Kasumi-1 (cell line): Measurements from ENCODE around the gene RRP9.
"Not testable (repeated sequence)": the region's sequence is repeated elsewhere in the genome, so short reads cannot be mapped to it uniquely, and the experiment has no call there.

Source experiments
- DNase-seq, 2 experiments: peaks; one replicate each; lab custom pipeline; 2025; lab: John Stamatoyannopoulos, UW

The RRP9 gene

GRCh38 chr3:51938780-51939425 lies 2.8 kb downstream of the RRP9 start:
- no peak for DNase-seq

- no peak for DNase-seq
Observed at GRCh38 chr3:51937611-51938450, 3.9 kb downstream of the RRP9 start.

GRCh38 chr3:51937014-51937413 lies 4.7 kb downstream of the RRP9 start:
- no peak for DNase-seq

GRCh38 chr3:51935886-51936755 lies 5.6 kb downstream of the RRP9 start:
- no peak for DNase-seq

- DNase-seq = no peak
Observed at GRCh38 chr3:51934991-51935885, 6.5 kb downstream of the RRP9 start.

GRCh38 chr3:51934139-51934850 lies 7.4 kb downstream of the RRP9 start:
- DNase-seq = no peak

GRCh38 chr3:51933471-51934138 lies 8.1 kb downstream of the RRP9 start:
- DNase-seq = no peak

GRCh38 chr3:51932471-51933370 lies 9.0 kb downstream of the RRP9 start:
- DNase-seq = no peak

- DNase-seq = no peak
Observed at GRCh38 chr3:51931756-51932155, 9.9 kb downstream of the RRP9 start.

GRCh38 chr3:51930439-51930838 lies 11.3 kb downstream of the RRP9 start:
- no peak for DNase-seq

- peak; percentile 46 to 47 for DNase-seq
Observed at GRCh38 chr3:51929420-51930003, 12.2 kb downstream of the RRP9 start.

- not testable (repeated sequence) for DNase-seq
Observed at GRCh38 chr3:51928981-51929380, 12.7 kb downstream of the RRP9 start.

GRCh38 chr3:51928438-51928837 lies 13.3 kb downstream of the RRP9 start:
- DNase-seq = no peak

- no peak for DNase-seq
Observed at GRCh38 chr3:51927061-51927977, 14.4 kb downstream of the RRP9 start.

GRCh38 chr3:51921081-51921578 lies 20.6 kb downstream of the RRP9 start:
- DNase-seq = no peak

- DNase-seq = no peak
Observed at GRCh38 chr3:51916418-51916817, 25.3 kb downstream of the RRP9 start.

GRCh38 chr3:51908026-51908425 lies 33.7 kb downstream of the RRP9 start:
- no peak for DNase-seq
